ENCODE data around the gene MAN1A1. TPM values are rescaled to one million over a fixed set of nuclear protein-coding genes. Genes with fewer than 3 reads are reported as not detected.

MAN1A1 gene
- total RNA-seq, 4 donors from 2014 or later: 17.8 to 34.7 (median 29.9) TPM

DNA sequence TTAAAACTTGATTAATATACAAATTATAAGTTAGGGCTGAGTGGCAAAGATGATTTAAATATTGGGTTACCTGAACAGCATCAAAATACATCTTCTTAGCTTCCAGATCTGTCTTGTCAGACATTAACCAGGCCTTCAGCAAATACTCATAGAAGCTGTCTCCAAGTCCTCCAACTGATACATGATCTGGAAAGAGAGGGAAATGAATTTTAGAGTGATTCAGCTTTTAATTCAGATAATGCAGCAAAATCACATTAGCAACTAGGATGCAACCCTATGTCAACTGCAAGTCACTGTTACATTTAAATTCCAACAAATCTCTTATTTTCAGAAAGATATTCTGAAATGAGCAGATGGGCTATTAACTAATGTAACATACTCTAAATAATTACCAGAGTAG is 155.9 kb downstream of the MAN1A1 start:
- no peak overlapping the region for H3K4me3 ChIP-seq
- H3K27ac ChIP-seq: no peak overlapping the region
- H3K36me3 ChIP-seq: peaks cover 27% of the 10 kb centered on the region
- H3K4me1 ChIP-seq: no peaks in the 10 kb centered on the region
- no peak for DNase-seq (ENCODE audit: low spot score in 2 of 2)
- H3K9me3 ChIP-seq: no peaks in the 10 kb centered on the region
- H3K27me3 ChIP-seq: no peaks in the 10 kb centered on the region
- TF ChIP-seq, protein P1, sequence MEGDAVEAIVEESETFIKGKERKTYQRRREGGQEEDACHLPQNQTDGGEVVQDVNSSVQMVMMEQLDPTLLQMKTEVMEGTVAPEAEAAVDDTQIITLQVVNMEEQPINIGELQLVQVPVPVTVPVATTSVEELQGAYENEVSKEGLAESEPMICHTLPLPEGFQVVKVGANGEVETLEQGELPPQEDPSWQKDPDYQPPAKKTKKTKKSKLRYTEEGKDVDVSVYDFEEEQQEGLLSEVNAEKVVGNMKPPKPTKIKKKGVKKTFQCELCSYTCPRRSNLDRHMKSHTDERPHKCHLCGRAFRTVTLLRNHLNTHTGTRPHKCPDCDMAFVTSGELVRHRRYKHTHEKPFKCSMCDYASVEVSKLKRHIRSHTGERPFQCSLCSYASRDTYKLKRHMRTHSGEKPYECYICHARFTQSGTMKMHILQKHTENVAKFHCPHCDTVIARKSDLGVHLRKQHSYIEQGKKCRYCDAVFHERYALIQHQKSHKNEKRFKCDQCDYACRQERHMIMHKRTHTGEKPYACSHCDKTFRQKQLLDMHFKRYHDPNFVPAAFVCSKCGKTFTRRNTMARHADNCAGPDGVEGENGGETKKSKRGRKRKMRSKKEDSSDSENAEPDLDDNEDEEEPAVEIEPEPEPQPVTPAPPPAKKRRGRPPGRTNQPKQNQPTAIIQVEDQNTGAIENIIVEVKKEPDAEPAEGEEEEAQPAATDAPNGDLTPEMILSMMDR (IDR thresholded peaks at IDR 0.05): no peak
- TF ChIP-seq POLR2AphosphoS5 (IDR thresholded peaks at IDR 0.05) (no peak), POLR2A (IDR thresholded peaks at IDR 0.05) (no peak), EP300 (IDR thresholded peaks at IDR 0.05) (no peak)

DNA sequence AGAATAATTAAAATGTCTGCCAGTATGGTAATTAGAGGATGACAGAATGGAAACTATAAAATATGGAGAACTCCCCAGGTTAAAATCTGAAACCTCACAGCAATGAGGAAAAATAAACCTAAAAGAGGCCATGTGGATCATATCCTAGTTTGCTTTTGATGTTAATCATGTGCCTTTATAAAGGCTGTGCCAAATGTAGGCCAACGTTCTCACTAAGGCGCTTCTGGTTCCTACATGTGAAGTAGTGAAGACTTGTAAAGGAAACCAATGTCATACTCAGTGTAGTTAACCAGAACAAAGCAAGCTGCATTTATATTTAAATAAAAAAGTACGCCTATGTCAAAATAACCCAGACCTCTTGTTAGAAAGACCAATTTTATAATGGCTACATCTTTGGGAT is 157.4 kb downstream of the MAN1A1 start:
- no peak for DNase-seq (ENCODE audit: low spot score in 2 of 2)
- no peak for TF ChIP-seq POLR2AphosphoS5 (IDR thresholded peaks at IDR 0.05)
- TF ChIP-seq, protein P1 (IDR thresholded peaks at IDR 0.05): no peak
- no peak for TF ChIP-seq POLR2A (IDR thresholded peaks at IDR 0.05)
- TF ChIP-seq EP300 (IDR thresholded peaks at IDR 0.05): no peak
- H3K36me3 ChIP-seq: peaks cover 32% of the 10 kb centered on the region
- no peak overlapping the region for H3K27ac ChIP-seq
- 85% methylated on average over 3 of the region's 3 CpGs for WGBS
- H3K4me1 ChIP-seq: no peaks in the 10 kb centered on the region
- no peaks in the 10 kb centered on the region for H3K9me3 ChIP-seq
- H3K27me3 ChIP-seq: no peaks in the 10 kb centered on the region
- H3K4me3 ChIP-seq: no peak overlapping the region

- TF ChIP-seq, protein P1 (IDR thresholded peaks at IDR 0.05): no peak
- TF ChIP-seq POLR2A (IDR thresholded peaks at IDR 0.05) (no peak), POLR2AphosphoS5 (IDR thresholded peaks at IDR 0.05) (no peak), EP300 (IDR thresholded peaks at IDR 0.05) (no peak)
- Histone ChIP-seq H3K27me3 (no peaks in the 10 kb centered on the region), H3K4me1 (no peaks in the 10 kb centered on the region), H3K9me3 (no peaks in the 10 kb centered on the region), H3K4me3 (no peak overlapping the region), H3K27ac (no peak overlapping the region), H3K36me3 (peaks cover 30% of the 10 kb centered on the region)
- 92% methylated on average over 1 of the region's 1 CpG for WGBS
- DNase-seq (ENCODE audit: low spot score in 2 of 2): no peak
Measured at GRCh38 chr6:119190176-119190575, 159.4 kb downstream of the MAN1A1 start.

GRCh38 chr6:119189498-119189897 is 160.1 kb downstream of the MAN1A1 start:
- H3K27me3 ChIP-seq: no peaks in the 10 kb centered on the region
- WGBS: 81% methylated on average over 14 of the region's 14 CpGs
- DNase-seq (ENCODE audit: low spot score in 2 of 2): no peak
- no peaks in the 10 kb centered on the region for H3K4me1 ChIP-seq
- peaks cover 27% of the 10 kb centered on the region for H3K36me3 ChIP-seq
- no peak overlapping the region for H3K4me3 ChIP-seq
- no peak for TF ChIP-seq POLR2AphosphoS5 (IDR thresholded peaks at IDR 0.05)
- TF ChIP-seq EP300 (IDR thresholded peaks at IDR 0.05): no peak
- H3K9me3 ChIP-seq: no peaks in the 10 kb centered on the region
- no peak overlapping the region for H3K27ac ChIP-seq

- Histone ChIP-seq H3K36me3 (peaks cover 27% of the 10 kb centered on the region), H3K27ac (no peak overlapping the region), H3K4me3 (no peak overlapping the region), H3K27me3 (no peaks in the 10 kb centered on the region), H3K4me1 (no peaks in the 10 kb centered on the region), H3K9me3 (no peaks in the 10 kb centered on the region)
- TF ChIP-seq POLR2AphosphoS5 (IDR thresholded peaks at IDR 0.05) (no peak), POLR2A (IDR thresholded peaks at IDR 0.05) (no peak), EP300 (IDR thresholded peaks at IDR 0.05) (no peak)
- TF ChIP-seq, protein P1 (IDR thresholded peaks at IDR 0.05): no peak
- WGBS: 83% methylated on average over 1 of the region's 1 CpG
- no peak for DNase-seq (ENCODE audit: low spot score in 2 of 2)
Measured at GRCh38 chr6:119187596-119187995, 162.0 kb downstream of the MAN1A1 start.

- Histone ChIP-seq H3K4me1 (no peaks in the 10 kb centered on the region), H3K27ac (no peak overlapping the region), H3K4me3 (no peak overlapping the region), H3K27me3 (no peaks in the 10 kb centered on the region), H3K9me3 (no peaks in the 10 kb centered on the region), H3K36me3 (peaks cover 27% of the 10 kb centered on the region)
- no peak for DNase-seq (ENCODE audit: low spot score in 2 of 2)
- 78% methylated on average over 5 of the region's 5 CpGs for WGBS
- TF ChIP-seq, protein P1 (IDR thresholded peaks at IDR 0.05): no peak
- TF ChIP-seq EP300 (IDR thresholded peaks at IDR 0.05) (no peak), POLR2A (IDR thresholded peaks at IDR 0.05) (no peak), POLR2AphosphoS5 (IDR thresholded peaks at IDR 0.05) (no peak)
Measured at GRCh38 chr6:119186490-119186889, 163.1 kb downstream of the MAN1A1 start.

Data from suprapubic skin (tissue), 4 donors.